HepG2 (cell line): ENCODE results near the gene WSB1. TPM values are rescaled to one million over a fixed set of nuclear protein-coding genes. Genes with fewer than 3 reads are reported as not detected.
A peak's percentile ranks its signal among the peaks of the same experiment; 100 is the strongest.

Source experiments
- ATAC-seq: fragments of 200-7000 bp; cut with Tn5 transposase; 3 replicates; pipeline ENCODE4 v1.9.1; 2020; ENCODE audit warnings: mild to moderate bottlenecking, moderate library complexity
- BruUV-seq: library from RNA; stranded (reverse); fragments of 400-500 nt; replicated peaks from 2 replicates; lab custom pipeline; 2021; lab: Mats Ljungman, UMichigan
- CTCF ChIA-PET: fragments of 300-600 bp; formaldehyde crosslinking; extraction: SDS; loops from one replicate; lab custom pipeline; 2021; ENCODE audit warnings: low total read pairs, inconsistent platforms, low intra/inter-chr PET ratio; lab: Yijun Ruan, JAX
- POLR2A ChIA-PET: fragments of 350-600 bp; sonication (Branson Sonifier 250); formaldehyde crosslinking; loops from one replicate; lab custom pipeline; 2020; ENCODE audit warnings: antibody characterized with exemption, inconsistent platforms; lab: Yijun Ruan, JAX
- DNase-seq: peaks from one replicate; pipeline ENCODE4 v3.0.0-alpha.2; 2015; ENCODE audit warnings: low spot score
- FAIRE-seq: peaks from 3 replicates; lab custom pipeline; 2011; peaks lifted over from hg19 to GRCh38; lab: Jason Lieb, UNC
- H2AFZ ChIP-seq: one replicate; pipeline ENCODE4 v1.6.1; 2011; ENCODE audit warnings: low read length, inconsistent platforms
- H3K27ac ChIP-seq: fragments of 300-600 bp; 3 replicates; pipeline ENCODE4 v1.8.0; 2011; ENCODE audit warnings: mixed run types, mild to moderate bottlenecking, mixed read lengths, low read length, inconsistent platforms; ENCODE audit not compliant: insufficient read depth; ENCODE audit errors: extremely low read length
- H3K27me3 ChIP-seq, 2 experiments: fragments of 200-600 bp in 1 of 2; 2 replicates in 1 of 2; 3 replicates in 1 of 2; pipeline versions ENCODE4 v1.6.0 to v1.8.0; 2011; ENCODE audit warnings: low read length in 2 of 2, mild to moderate bottlenecking in 2 of 2, moderate library complexity in 2 of 2, inconsistent platforms in 1 of 2; ENCODE audit not compliant: insufficient read depth in 2 of 2, control insufficient read depth in 1 of 2
- H3K36me3 ChIP-seq, 2 experiments: fragments of 200-600 bp in 1 of 2; replicated peaks in 1 of 2; 2 replicates in 1 of 2; 3 replicates in 1 of 2; pipeline versions ENCODE4 v1.5.1 to v1.8.0; 2011; ENCODE audit warnings: low read length in 2 of 2, inconsistent platforms in 1 of 2; ENCODE audit not compliant: insufficient read depth in 2 of 2, control insufficient read depth in 1 of 2
- H3K4me1 ChIP-seq: 2 replicates; pipeline ENCODE4 v1.5.1; 2012; ENCODE audit warnings: low read length, inconsistent platforms; ENCODE audit not compliant: insufficient read depth
- H3K4me2 ChIP-seq: 2 replicates; pipeline ENCODE4 v1.6.0; 2011; ENCODE audit warnings: low read depth, low read length, inconsistent platforms
- H3K4me3 ChIP-seq, 3 experiments: fragments of 200-600 bp in 1 of 3; sonication (generic), shearing (Covaris generic) in 1 of 3; replicated peaks in 1 of 3; 2 replicates each; pipeline ENCODE4 v1.5.1; 2011 to 2016; ENCODE audit warnings: low read length in 3 of 3, inconsistent platforms in 2 of 3, low read depth in 2 of 3, mild to moderate bottlenecking in 2 of 3, control low read depth in 1 of 3, mixed read lengths in 1 of 3; ENCODE audit not compliant: insufficient read depth in 1 of 3
- H3K79me2 ChIP-seq: one replicate; pipeline ENCODE4 v1.6.1; 2011; ENCODE audit warnings: low read length, inconsistent platforms; ENCODE audit not compliant: insufficient read depth
- H3K9ac ChIP-seq: 2 replicates; pipeline ENCODE4 v1.6.0; 2011; ENCODE audit warnings: mild to moderate bottlenecking, low read depth, low read length, inconsistent platforms; ENCODE audit not compliant: insufficient read depth
- H3K9me3 ChIP-seq: 2 replicates; pipeline ENCODE4 v1.5.1; 2012; ENCODE audit warnings: mild to moderate bottlenecking, low read length
- H4K20me1 ChIP-seq: 2 replicates; pipeline ENCODE4 v1.6.0; 2011; ENCODE audit warnings: inconsistent platforms, mild to moderate bottlenecking, low read length, moderate library complexity; ENCODE audit not compliant: insufficient read depth
- CEBPG ChIP-seq: IDR thresholded peaks from 2 replicates; pipeline ENCODE4 v1.6.1; 2016
- CREM ChIP-seq, 2 experiments: sonication (generic) in 1 of 2; formaldehyde crosslinking in 1 of 2; IDR thresholded peaks; 2 replicates each; pipeline versions ENCODE4 v1.4.0 to v1.6.1; 2016 to 2020; ENCODE audit warnings: antibody characterized with exemption in 1 of 2, mild to moderate bottlenecking in 1 of 2, missing genetic modification reagents in 1 of 2
- EHMT2 ChIP-seq: fragments of 200-600 bp; sonication (generic); IDR thresholded peaks from 2 replicates; pipeline ENCODE4 v1.7.0; 2017; ENCODE audit warnings: antibody characterized with exemption, low read depth, low read length, borderline replicate concordance
- HMGXB4 ChIP-seq, 2 experiments: sonication (generic) in 1 of 2; formaldehyde crosslinking in 1 of 2; IDR thresholded peaks; 2 replicates each; pipeline versions ENCODE4 v1.4.0 to v1.6.1; 2018 to 2020; ENCODE audit warnings: missing genetic modification reagents in 2 of 2, borderline replicate concordance in 1 of 2, low read depth in 1 of 2, mild to moderate bottlenecking in 1 of 2, missing biosample characterization in 1 of 2
- RFX3 ChIP-seq: IDR thresholded peaks from 2 replicates; pipeline ENCODE4 v1.6.1; 2016; ENCODE audit warnings: missing biosample characterization, missing genetic modification reagents
- SKI ChIP-seq: fragments of 450-650 bp; IDR thresholded peaks from one replicate; pipeline ENCODE4 v1.6.1; 2018; ENCODE audit warnings: mild to moderate bottlenecking; ENCODE audit not compliant: partially characterized antibody
- SOX13 ChIP-seq, 3 experiments: fragments of 450-650 bp in 1 of 3; sonication (generic) in 1 of 3; formaldehyde crosslinking in 1 of 3; IDR thresholded peaks in 2 of 3; conservative IDR thresholded peaks in 1 of 3; 2 replicates each; pipeline versions ENCODE4 v1.5.0 to v1.6.1; 2016 to 2020; ENCODE audit warnings: antibody characterized with exemption in 1 of 3, mild to moderate bottlenecking in 1 of 3, missing compliant biosample characterization in 1 of 3, missing genetic modification reagents in 1 of 3, moderate library complexity in 1 of 3
- SOX5 ChIP-seq: IDR thresholded peaks from 2 replicates; pipeline ENCODE4 v1.6.1; 2016; ENCODE audit warnings: borderline replicate concordance
- SOX6 ChIP-seq, 2 experiments: fragments of 450-650 bp in 1 of 2; sonication (generic) in 1 of 2; formaldehyde crosslinking in 1 of 2; IDR thresholded peaks; 2 replicates each; pipeline versions ENCODE4 v1.4.0 to v1.6.1; 2017 to 2020; ENCODE audit warnings: antibody characterized with exemption in 1 of 2, mild to moderate bottlenecking in 1 of 2, missing genetic modification reagents in 1 of 2
- ZNF18 ChIP-seq: sonication (generic); formaldehyde crosslinking; IDR thresholded peaks from 2 replicates; pipeline ENCODE4 v1.8.0; 2022; ENCODE audit warnings: mild to moderate bottlenecking, missing genetic modification reagents; ENCODE audit not compliant: insufficient replicate concordance
- ZNF460 ChIP-seq: sonication (generic); formaldehyde crosslinking; IDR thresholded peaks from 2 replicates; pipeline ENCODE4 v1.5.1; 2020; ENCODE audit warnings: missing genetic modification reagents, mild to moderate bottlenecking, borderline replicate concordance
- ZNF644 ChIP-seq: IDR thresholded peaks from 2 replicates; pipeline ENCODE4 v1.6.1; 2016; ENCODE audit warnings: low read depth
- WGBS: methylation state at CpG from one replicate; pipeline ENCODE4 v1.1.6; 2017; ENCODE audit warnings: low lambda C conversion rate; 5-methylcytosine and 5-hydroxymethylcytosine counted together
- in situ Hi-C: cut with HindIII; loops from 2 replicates; pipeline ENCODE4 v1.10.0; 2017; ENCODE audit warnings: low pct_unique_long_range_greater_than_20kb; ENCODE audit not compliant: extremely low pct_ligation_motif_present
- intact Hi-C: fragments of 100-400 bp; cut with micrococcal nuclease; formaldehyde crosslinking; loops from one replicate; pipeline ENCODE4 v1.10.0; 2022; ENCODE audit not compliant: unreplicated experiment
- polyA plus RNA-seq, 8 experiments: library from polyadenylated mRNA; depleted of rRNA in 3 of 8; stranded (reverse) in 7 of 8; unstranded in 1 of 8; fragments of >200 nt; fragmentation: Illumina TruSeq in 4 of 8; extraction: Trizol in 4 of 8; gene quantifications; 2 replicates each; pipeline versions ENCODE4 v1.2.1 to v1.2.3, GENCODE V29; 2011 to 2016; ENCODE audit warnings: low read depth in 4 of 8, missing spikeins in 1 of 8, mixed read lengths in 1 of 8; ENCODE audit not compliant: insufficient read depth in 1 of 8
- total RNA-seq, 5 experiments: library from RNA; depleted of rRNA; stranded (reverse); fragments of >200 nt; fragmentation: Illumina TruSeq; extraction: Trizol; gene quantifications; 2 replicates each; pipeline ENCODE4 v1.2.3, GENCODE V29; 2016; ENCODE audit warnings: low read depth in 1 of 5
- TF ChIP-seq, protein P1 (sequence below): sonication (generic); formaldehyde crosslinking; IDR thresholded peaks from 2 replicates; pipeline ENCODE4 v1.8.0; 2022; ENCODE audit warnings: mild to moderate bottlenecking, missing genetic modification reagents, moderate library complexity

Gene WSB1
- total and polyA plus RNA-seq, 2 of the 13 experiments (the other 11 are each of a cell fraction or from before 2014, with no cell fraction given) = 81.3 to 294 TPM

- H3K27me3 ChIP-seq = no peaks in the 10 kb centered on the region; a peak in 1 of 5 replicates
- H3K36me3 ChIP-seq = no peaks in the 10 kb centered on the region
- no peak for FAIRE-seq
- BruUV-seq = no TSS peak
- peaks cover 53% of the 10 kb centered on the region for H3K4me1 ChIP-seq
- H3K79me2 ChIP-seq = no peaks in the 10 kb centered on the region
- 13% methylated on average over 4 of the region's 6 CpGs for WGBS
- no peak overlapping the region for H3K9ac ChIP-seq
- no peak for DNase-seq
- POLR2A ChIA-PET = interaction anchor here (0.6 to 1.1 kb wide), 2 partner anchors 17 to 26 kb away, joined by 3 to 7 read pairs; no protein-coding TSS in a partner anchor
- no peaks in the 10 kb centered on the region for H3K9me3 ChIP-seq
- no peaks in the 10 kb centered on the region for H4K20me1 ChIP-seq
- no peak overlapping the region for H2AFZ ChIP-seq
- intact Hi-C loops = no loop called here
- peak; percentile 54 for ATAC-seq
- in situ Hi-C loops = no loop called here
- H3K4me2 ChIP-seq = peak overlapping the region; percentile 49; the same call in 1 of the 2 replicates
- H3K4me3 ChIP-seq = peak overlapping the region in 1 of 3 experiments; percentile 15; a peak in 1 of 6 replicates
- no peak overlapping the region for H3K27ac ChIP-seq
- CTCF ChIA-PET = no interaction called here
- TF ChIP-seq HMGXB4 (CRISPR knock-in tag; IDR thresholded peaks at IDR 0.05; ENCODE audit: borderline replicate concordance in 1 of 2, low read depth in 1 of 2) (no peak), CEBPG (CRISPR knock-in tag) (0 out of 2 replicates have a peak, but pooled peaks have one; percentile 24), SKI (no peak), SOX13 (IDR thresholded peaks at IDR 0.05) (no peak), SOX13 (CRISPR knock-in tag; conservative IDR thresholded peaks at IDR 0.05 in 1 of 2, IDR thresholded peaks at IDR 0.05 in 1 of 2) (peak in 1 of 2 experiments; percentile 66; a peak in 2 of 4 replicates), CREM (IDR thresholded peaks at IDR 0.05) (no peak), CREM (CRISPR knock-in tag; IDR thresholded peaks at IDR 0.05) (no peak), ZNF18 (no peak), EHMT2 (no peak), SOX5 (CRISPR knock-in tag) (peak; percentile 33; the same call in 1 of the 2 replicates), ZNF644 (CRISPR knock-in tag) (peak; percentile 32; the same call in 1 of the 2 replicates), RFX3 (CRISPR knock-in tag) (0 out of 2 replicates have a peak, but pooled peaks have one; percentile 25), SOX6 (IDR thresholded peaks at IDR 0.05) (no peak), SOX6 (CRISPR knock-in tag; IDR thresholded peaks at IDR 0.05) (peak; percentile 16; the same call in 1 of the 2 replicates), ZNF460 (CRISPR knock-in tag) (no peak)
- TF ChIP-seq, protein P1, sequence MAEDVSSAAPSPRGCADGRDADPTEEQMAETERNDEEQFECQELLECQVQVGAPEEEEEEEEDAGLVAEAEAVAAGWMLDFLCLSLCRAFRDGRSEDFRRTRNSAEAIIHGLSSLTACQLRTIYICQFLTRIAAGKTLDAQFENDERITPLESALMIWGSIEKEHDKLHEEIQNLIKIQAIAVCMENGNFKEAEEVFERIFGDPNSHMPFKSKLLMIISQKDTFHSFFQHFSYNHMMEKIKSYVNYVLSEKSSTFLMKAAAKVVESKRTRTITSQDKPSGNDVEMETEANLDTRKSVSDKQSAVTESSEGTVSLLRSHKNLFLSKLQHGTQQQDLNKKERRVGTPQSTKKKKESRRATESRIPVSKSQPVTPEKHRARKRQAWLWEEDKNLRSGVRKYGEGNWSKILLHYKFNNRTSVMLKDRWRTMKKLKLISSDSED (CRISPR knock-in tag) = no peak
Observed at GRCh38 chr17:27268394-27269085, 25.4 kb upstream of the WSB1 start.
